ENCODE measurements around the gene PTPN3. TPM values are rescaled to one million over a fixed set of nuclear protein-coding genes. Genes with fewer than 3 reads are reported as not detected.

The PTPN3 gene
- polyA plus RNA-seq, 4 donors: 15.3 to 43.5 (median 34.0) TPM

DNA sequence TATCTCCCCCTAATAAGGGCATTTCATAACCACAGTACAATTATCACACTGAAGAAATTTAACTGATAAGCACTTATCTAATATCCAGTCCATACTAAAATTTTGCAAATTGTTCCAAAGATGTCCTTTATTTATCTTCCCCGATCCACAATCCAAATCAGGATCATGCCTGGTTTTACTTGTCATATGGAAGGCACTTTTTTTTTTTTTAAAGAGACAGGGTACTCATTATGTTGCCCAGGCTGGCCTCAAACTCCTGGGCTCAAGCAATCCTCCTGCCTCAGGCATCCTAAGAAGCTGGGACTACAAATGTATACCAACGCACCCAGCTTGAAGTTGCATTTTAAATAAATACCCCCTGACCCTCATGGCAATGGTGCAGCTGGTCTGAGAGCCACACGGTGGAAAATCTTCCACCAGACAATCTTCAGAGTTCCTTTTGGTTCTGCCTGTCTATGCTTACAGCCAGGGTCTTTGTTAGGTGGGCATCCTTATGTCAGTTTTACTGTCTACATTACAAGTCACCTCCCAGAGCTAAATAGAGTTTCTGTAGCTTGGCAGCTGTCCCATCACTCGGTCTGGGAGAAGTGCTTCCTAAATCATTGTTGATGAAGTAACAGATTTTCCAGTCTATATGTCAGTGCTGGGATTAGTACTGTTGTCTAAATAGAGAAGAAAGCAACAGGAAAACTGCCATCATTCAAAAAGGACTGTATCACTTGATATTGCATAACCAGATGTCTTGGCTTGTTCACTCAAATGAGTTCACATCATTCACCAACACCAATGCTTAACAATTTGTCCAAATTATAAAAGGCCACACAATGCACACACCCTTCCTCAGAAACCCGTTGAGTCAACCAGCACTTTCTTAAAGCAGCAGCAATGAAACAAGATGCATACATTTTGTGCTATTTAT is 26.4 kb downstream of the PTPN3 start:
- Histone ChIP-seq H3K27me3 (ENCODE audit: control insufficient read depth in 3 of 3, insufficient read depth in 3 of 3, low read length in 3 of 3) (no peaks in the 10 kb centered on the region), H3K9me3 (ENCODE audit: control insufficient read depth in 2 of 2, insufficient read depth in 1 of 2, low read depth in 1 of 2, low read length in 1 of 2) (no peaks in the 10 kb centered on the region), H3K36me3 (ENCODE audit: control insufficient read depth in 3 of 3, insufficient read depth in 2 of 3, low read depth in 1 of 3, low read length in 3 of 3) (peaks cover 0 to 10% (median 0%) of the 10 kb centered on the region in 3 donors), H3K4me1 (ENCODE audit: control insufficient read depth in 3 of 3, insufficient read depth in 2 of 3, low read depth in 1 of 3, low read length in 2 of 3) (peaks cover 3 to 54% (median 4%) of the 10 kb centered on the region in 3 donors), H3K4me3 (ENCODE audit: low read depth in 1 of 3, low read length in 3 of 3) (no peak overlapping the region), H3K27ac (ENCODE audit: low read depth in 1 of 3, low read length in 2 of 3) (no peak overlapping the region)
- 39 to 45% (median 40%) methylated on average over 5 of the region's 5 CpGs for WGBS, 3 donors
- no peak for DNase-seq
- FAIRE-seq: no peak

DNA sequence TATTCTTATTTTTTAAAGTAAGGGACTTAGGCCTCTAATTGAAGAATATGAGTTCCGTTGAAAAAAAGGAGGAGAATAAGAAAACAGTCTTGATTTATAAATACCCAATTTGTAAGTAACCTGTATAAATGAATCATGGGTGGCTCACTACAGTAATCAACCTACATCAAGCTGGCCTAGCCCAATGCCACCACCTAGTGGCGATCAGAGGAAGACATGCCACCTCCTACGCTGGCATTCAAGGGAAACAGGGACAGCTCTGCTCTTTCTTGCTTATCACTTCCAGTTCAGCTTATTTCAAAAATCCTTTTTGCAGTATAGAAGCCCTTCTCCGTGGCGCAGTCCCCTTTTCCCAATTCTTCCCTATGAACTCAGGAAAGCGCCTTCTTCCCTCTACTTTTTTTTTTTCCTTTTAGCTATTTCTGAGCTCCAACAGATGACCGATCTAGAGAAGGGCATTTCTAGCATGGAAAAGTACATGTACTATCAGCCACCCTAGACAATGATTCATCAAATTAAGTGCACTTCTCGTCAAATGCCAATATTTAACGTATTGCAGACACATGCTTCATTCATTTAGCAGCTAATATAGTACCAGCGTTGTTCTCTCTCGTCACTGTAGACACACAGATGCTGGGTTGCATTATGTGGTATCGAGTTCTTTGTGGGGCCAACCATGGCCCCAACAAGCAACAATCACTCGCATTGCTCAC is 28.3 kb downstream of the PTPN3 start:
- FAIRE-seq: no peak
- peaks cover 0 to 35% (median 0%) of the 10 kb centered on the region in 3 donors for H3K4me1 ChIP-seq (ENCODE audit: control insufficient read depth in 3 of 3, insufficient read depth in 2 of 3, low read depth in 1 of 3, low read length in 2 of 3)
- DNase-seq: peak; percentile 82 to 86
- H3K36me3 ChIP-seq (ENCODE audit: control insufficient read depth in 3 of 3, insufficient read depth in 2 of 3, low read depth in 1 of 3, low read length in 3 of 3): peaks cover 0 to 20% (median 0%) of the 10 kb centered on the region in 3 donors
- peak overlapping the region in 2 of 3 donors; percentile 27 to 38 for H3K27ac ChIP-seq (ENCODE audit: low read depth in 1 of 3, low read length in 2 of 3)
- no peaks in the 10 kb centered on the region for H3K27me3 ChIP-seq (ENCODE audit: control insufficient read depth in 3 of 3, insufficient read depth in 3 of 3, low read length in 3 of 3)
- 39 to 44% (median 41%) methylated on average over 13 of the region's 13 CpGs for WGBS, 3 donors
- no peaks in the 10 kb centered on the region for H3K9me3 ChIP-seq (ENCODE audit: control insufficient read depth in 2 of 2, insufficient read depth in 1 of 2, low read depth in 1 of 2, low read length in 1 of 2)
- no peak overlapping the region for H3K4me3 ChIP-seq (ENCODE audit: low read depth in 1 of 3, low read length in 3 of 3)

DNA sequence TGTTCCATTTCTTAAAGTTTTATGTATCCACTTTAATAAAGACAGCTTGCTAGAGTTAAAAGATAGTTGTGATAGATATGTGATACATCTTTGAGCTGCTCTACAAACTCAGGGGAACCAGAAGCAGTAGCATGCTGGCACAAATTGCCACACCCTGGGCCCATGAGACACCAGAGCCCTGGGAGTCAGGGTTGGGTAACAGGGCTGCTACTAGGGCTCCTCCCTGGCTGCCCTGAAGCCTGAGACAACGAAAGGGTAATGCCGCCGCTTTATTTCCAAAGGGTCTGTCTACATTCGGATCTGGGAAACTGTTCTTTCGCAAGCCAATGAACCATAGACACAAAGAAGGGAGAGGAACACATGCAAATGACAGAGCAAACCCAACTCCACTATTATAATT is 29.2 kb downstream of the PTPN3 start:
- Histone ChIP-seq H3K27ac (ENCODE audit: low read depth in 1 of 3, low read length in 2 of 3) (no peak overlapping the region), H3K27me3 (ENCODE audit: control insufficient read depth in 3 of 3, insufficient read depth in 3 of 3, low read length in 3 of 3) (no peaks in the 10 kb centered on the region), H3K36me3 (ENCODE audit: control insufficient read depth in 3 of 3, insufficient read depth in 2 of 3, low read depth in 1 of 3, low read length in 3 of 3) (peaks cover 0 to 14% (median 0%) of the 10 kb centered on the region in 3 donors), H3K9me3 (ENCODE audit: control insufficient read depth in 2 of 2, insufficient read depth in 1 of 2, low read depth in 1 of 2, low read length in 1 of 2) (no peaks in the 10 kb centered on the region), H3K4me1 (ENCODE audit: control insufficient read depth in 3 of 3, insufficient read depth in 2 of 3, low read depth in 1 of 3, low read length in 2 of 3) (peaks cover 0 to 26% (median 0%) of the 10 kb centered on the region in 3 donors), H3K4me3 (ENCODE audit: low read depth in 1 of 3, low read length in 3 of 3) (no peak overlapping the region)
- FAIRE-seq (no peak), DNase-seq (no peak)
- 90 to 95% (median 92%) methylated on average over 5 of the region's 5 CpGs for WGBS, 3 donors

DNA sequence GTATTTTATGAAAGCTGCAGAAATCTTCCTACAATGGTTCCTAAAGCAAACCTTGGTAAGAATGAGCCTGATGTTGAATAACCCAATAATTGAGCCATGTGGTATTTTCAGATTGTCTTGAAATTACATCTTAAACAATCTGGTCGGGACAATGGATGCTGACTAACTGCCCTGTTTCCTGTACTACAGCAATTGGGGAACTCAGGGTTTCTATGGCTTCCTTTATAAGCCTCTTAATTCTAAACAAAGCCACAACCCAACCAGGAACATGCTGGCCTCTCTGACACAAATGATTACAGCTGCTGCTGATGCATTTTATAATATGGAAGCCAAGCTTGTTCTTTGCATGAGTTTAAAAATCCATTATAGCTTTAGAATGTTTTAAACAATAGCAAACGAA is 30.2 kb downstream of the PTPN3 start:
- H3K27ac ChIP-seq (ENCODE audit: low read depth in 1 of 3, low read length in 2 of 3): no peak overlapping the region
- no peak overlapping the region for H3K4me3 ChIP-seq (ENCODE audit: low read depth in 1 of 3, low read length in 3 of 3)
- H3K9me3 ChIP-seq (ENCODE audit: control insufficient read depth in 2 of 2, insufficient read depth in 1 of 2, low read depth in 1 of 2, low read length in 1 of 2): no peaks in the 10 kb centered on the region
- H3K27me3 ChIP-seq (ENCODE audit: control insufficient read depth in 3 of 3, insufficient read depth in 3 of 3, low read length in 3 of 3): no peaks in the 10 kb centered on the region
- peaks cover 0 to 13% (median 0%) of the 10 kb centered on the region in 3 donors for H3K36me3 ChIP-seq (ENCODE audit: control insufficient read depth in 3 of 3, insufficient read depth in 2 of 3, low read depth in 1 of 3, low read length in 3 of 3)
- H3K4me1 ChIP-seq (ENCODE audit: control insufficient read depth in 3 of 3, insufficient read depth in 2 of 3, low read depth in 1 of 3, low read length in 2 of 3): peaks cover 0 to 16% (median 0%) of the 10 kb centered on the region in 3 donors
- FAIRE-seq: no peak
- WGBS, 3 donors: 40 to 76% (median 66%) methylated on average over 2 of the region's 2 CpGs
- DNase-seq: no peak

DNA sequence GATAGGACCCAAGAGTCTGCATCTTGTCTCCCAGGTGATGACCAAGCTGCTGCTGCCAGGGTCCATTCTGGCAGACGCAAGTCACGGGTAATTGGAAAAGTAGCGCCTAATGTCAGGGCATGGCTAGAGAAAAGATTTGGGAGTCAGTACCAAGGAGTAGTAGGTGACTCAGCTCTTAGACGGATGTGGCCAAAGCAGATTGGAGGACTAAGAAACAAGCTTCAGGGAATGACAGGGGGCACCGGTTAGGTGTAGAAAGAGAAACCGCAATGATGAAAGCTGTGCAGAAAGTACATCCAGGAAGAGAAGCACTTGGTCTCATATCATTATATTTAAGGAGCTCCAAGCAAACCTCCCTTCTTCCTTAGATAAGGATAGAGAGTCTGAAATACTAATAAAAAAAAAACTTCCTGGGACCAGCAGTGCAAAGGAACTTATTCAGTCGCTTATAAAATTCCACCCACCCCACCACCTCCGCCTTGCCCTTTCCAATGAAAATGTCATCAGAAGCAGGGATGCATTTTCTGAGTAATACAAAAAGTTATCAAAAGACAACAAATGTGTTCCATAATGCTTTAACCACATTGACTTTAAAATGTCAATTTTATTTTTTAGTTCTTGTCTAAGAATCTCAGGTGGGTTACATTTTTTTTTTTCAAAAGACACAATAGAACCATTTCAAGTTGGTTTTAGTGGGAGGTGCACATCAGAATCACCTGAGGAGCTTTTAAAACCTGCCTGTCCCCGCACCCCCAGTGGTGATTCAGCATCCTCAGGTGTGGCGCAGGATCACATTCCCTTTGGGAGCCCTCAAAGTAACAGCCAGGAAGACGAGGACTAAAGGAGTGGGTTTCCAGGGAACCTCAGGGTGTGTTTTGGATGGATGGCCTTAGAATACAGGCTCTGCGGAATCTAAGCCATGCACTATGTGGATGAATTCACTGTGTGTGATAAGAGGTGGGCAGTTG is 31.2 kb downstream of the PTPN3 start:
- 87 to 89% (median 88%) methylated on average over 12 of the region's 12 CpGs for WGBS, 3 donors
- DNase-seq: no peak
- Histone ChIP-seq H3K27me3 (ENCODE audit: control insufficient read depth in 3 of 3, insufficient read depth in 3 of 3, low read length in 3 of 3) (no peaks in the 10 kb centered on the region), H3K36me3 (ENCODE audit: control insufficient read depth in 3 of 3, insufficient read depth in 2 of 3, low read depth in 1 of 3, low read length in 3 of 3) (peaks cover 0 to 24% (median under 1%) of the 10 kb centered on the region in 3 donors), H3K27ac (ENCODE audit: low read depth in 1 of 3, low read length in 2 of 3) (no peak overlapping the region), H3K4me3 (ENCODE audit: low read depth in 1 of 3, low read length in 3 of 3) (no peak overlapping the region), H3K9me3 (ENCODE audit: control insufficient read depth in 2 of 2, insufficient read depth in 1 of 2, low read depth in 1 of 2, low read length in 1 of 2) (no peaks in the 10 kb centered on the region), H3K4me1 (ENCODE audit: control insufficient read depth in 3 of 3, insufficient read depth in 2 of 3, low read depth in 1 of 3, low read length in 2 of 3) (peaks cover 0 to 13% (median 0%) of the 10 kb centered on the region in 3 donors)
- no peak for FAIRE-seq

DNA sequence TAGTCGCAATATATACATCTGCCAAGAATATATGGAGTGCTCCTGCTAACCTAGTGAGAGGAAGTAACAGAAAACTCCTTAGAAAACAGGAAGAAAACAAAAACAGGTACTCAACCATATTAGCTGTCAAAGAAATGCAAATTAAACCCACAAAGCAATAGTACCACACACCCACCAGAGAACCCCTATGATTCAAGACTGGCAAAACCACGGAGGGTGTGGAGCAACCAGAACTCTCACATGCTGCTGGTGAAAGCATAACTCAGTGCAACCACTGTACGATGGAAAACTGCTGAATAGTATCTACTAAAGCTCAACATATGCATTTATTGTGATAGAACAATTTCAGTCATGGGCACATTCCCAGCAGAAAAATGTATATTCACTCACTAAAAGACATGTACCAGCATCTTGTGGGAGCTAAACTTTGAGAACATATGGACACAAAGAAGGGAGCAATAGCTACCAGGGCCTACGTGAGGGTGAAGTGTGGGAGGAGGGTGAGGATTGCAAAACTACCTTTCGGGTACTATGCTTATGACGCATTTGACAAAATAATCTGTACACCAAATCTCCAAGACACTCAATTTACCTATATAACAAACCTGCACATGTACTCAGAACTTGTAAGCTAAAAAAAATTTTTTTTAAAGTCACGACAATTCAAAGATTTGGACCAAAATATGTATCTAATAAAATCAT is 34.0 kb downstream of the PTPN3 start:
- no peak overlapping the region for H3K27ac ChIP-seq (ENCODE audit: low read depth in 1 of 3, low read length in 2 of 3)

DNA sequence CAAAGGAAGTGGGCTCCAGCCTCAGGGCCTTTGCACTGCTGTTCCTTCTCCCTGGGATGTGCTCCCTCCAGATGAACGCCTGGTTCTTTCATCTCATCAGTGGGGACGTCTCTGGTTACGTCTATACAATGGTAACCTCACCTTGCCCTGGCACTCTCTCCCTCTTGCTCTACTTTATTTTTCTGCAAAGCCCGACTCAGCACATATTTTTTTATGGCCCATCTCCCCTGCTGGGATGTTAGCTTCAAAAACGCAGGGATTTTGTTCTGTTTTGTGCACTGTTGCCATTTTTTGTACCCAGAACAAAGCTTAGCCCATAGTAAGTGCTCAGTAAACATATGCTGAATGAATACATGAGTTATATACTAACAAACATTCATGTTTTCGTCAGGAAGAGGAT is 37.5 kb downstream of the PTPN3 start:
- FAIRE-seq: no peak
- Histone ChIP-seq H3K4me1 (ENCODE audit: control insufficient read depth in 3 of 3, insufficient read depth in 2 of 3, low read depth in 1 of 3, low read length in 2 of 3) (no peaks in the 10 kb centered on the region), H3K9me3 (ENCODE audit: control insufficient read depth in 2 of 2, insufficient read depth in 1 of 2, low read depth in 1 of 2, low read length in 1 of 2) (no peaks in the 10 kb centered on the region)

More for the DNA sequence above, 34.0 kb downstream of the PTPN3 start:
- no peak overlapping the region for H3K4me3 ChIP-seq (ENCODE audit: low read depth in 1 of 3, low read length in 3 of 3)
- DNase-seq (no peak), FAIRE-seq (no peak)
- no peaks in the 10 kb centered on the region for H3K9me3 ChIP-seq (ENCODE audit: control insufficient read depth in 2 of 2, insufficient read depth in 1 of 2, low read depth in 1 of 2, low read length in 1 of 2)
- peaks cover 0 to 47% (median 12%) of the 10 kb centered on the region in 3 donors for H3K36me3 ChIP-seq (ENCODE audit: control insufficient read depth in 3 of 3, insufficient read depth in 2 of 3, low read depth in 1 of 3, low read length in 3 of 3)
- H3K4me1 ChIP-seq (ENCODE audit: control insufficient read depth in 3 of 3, insufficient read depth in 2 of 3, low read depth in 1 of 3, low read length in 2 of 3): no peaks in the 10 kb centered on the region
- 79 to 87% (median 81%) methylated on average over 7 of the region's 7 CpGs for WGBS, 3 donors
- no peaks in the 10 kb centered on the region for H3K27me3 ChIP-seq (ENCODE audit: control insufficient read depth in 3 of 3, insufficient read depth in 3 of 3, low read length in 3 of 3)

More for the DNA sequence above, 37.5 kb downstream of the PTPN3 start:
- H3K27ac ChIP-seq (ENCODE audit: low read depth in 1 of 3, low read length in 2 of 3): no peak overlapping the region
- H3K27me3 ChIP-seq (ENCODE audit: control insufficient read depth in 3 of 3, insufficient read depth in 3 of 3, low read length in 3 of 3): no peaks in the 10 kb centered on the region
- DNase-seq: no peak
- 82 to 86% (median 85%) methylated on average over 6 of the region's 6 CpGs for WGBS, 3 donors
- no peak overlapping the region for H3K4me3 ChIP-seq (ENCODE audit: low read depth in 1 of 3, low read length in 3 of 3)
- peaks cover 0 to 68% (median 20%) of the 10 kb centered on the region in 3 donors for H3K36me3 ChIP-seq (ENCODE audit: control insufficient read depth in 3 of 3, insufficient read depth in 2 of 3, low read depth in 1 of 3, low read length in 3 of 3)

Measured in small intestine (tissue), 7 donors.